Astrocyte of the cerebellum (primary cell): ENCODE measurements around the gene RNF149.

Source experiments
- DNase-seq: peaks from one replicate; pipeline ENCODE4 v3.0.0-alpha.2; 2011; ENCODE audit warnings: low read depth
- H3K4me3 ChIP-seq: 2 replicates; pipeline ENCODE4 v1.5.1; 2011; ENCODE audit warnings: mild to moderate bottlenecking, low read depth, low read length, moderate library complexity
- CTCF ChIP-seq: IDR thresholded peaks from 2 replicates; pipeline ENCODE4 v1.5.1; 2012; ENCODE audit warnings: low read length, low read depth, moderate library complexity, mild to moderate bottlenecking; ENCODE audit errors: missing control alignments
- in situ Hi-C: cut with HindIII; loops from 2 replicates; pipeline ENCODE4 v1.10.0; 2017; ENCODE audit warnings: low sequenced_read_pairs

The RNF149 gene

GRCh38 chr2:101305492-101306078 is 2.9 kb downstream of the RNF149 start:
- in situ Hi-C loops: no loop called here
- H3K4me3 ChIP-seq: no peak overlapping the region
- no peak for DNase-seq
- TF ChIP-seq CTCF: no peak

GRCh38 chr2:101305035-101305434 is 3.5 kb downstream of the RNF149 start:
- in situ Hi-C loops: no loop called here
- no peak overlapping the region for H3K4me3 ChIP-seq
- TF ChIP-seq CTCF: no peak
- DNase-seq: no peak

GRCh38 chr2:101303688-101304087 is 4.8 kb downstream of the RNF149 start:
- H3K4me3 ChIP-seq: no peak overlapping the region

GRCh38 chr2:101302016-101302415 is 6.5 kb downstream of the RNF149 start:
- no peak for TF ChIP-seq CTCF
- H3K4me3 ChIP-seq: no peak overlapping the region
- in situ Hi-C loops: no loop called here
- no peak for DNase-seq

More at GRCh38 chr2:101303688-101304087, 4.8 kb downstream of the RNF149 start:
- in situ Hi-C loops: no loop called here
- DNase-seq: no peak
- TF ChIP-seq CTCF: no peak

- TF ChIP-seq CTCF: no peak
- no peak for DNase-seq
- H3K4me3 ChIP-seq: no peak overlapping the region
- in situ Hi-C loops: no loop called here
These were observed 7.7 kb downstream of the RNF149 start for GRCh38 chr2:101300836-101301235.

GRCh38 chr2:101300164-101300563 is 8.3 kb downstream of the RNF149 start:
- no peak for DNase-seq
- no peak overlapping the region for H3K4me3 ChIP-seq
- no peak for TF ChIP-seq CTCF
- in situ Hi-C loops: no loop called here
